Stimulated activated CD8-positive, alpha-beta memory T cell treated with anti-CD3 and anti-CD28 coated beads, Interleukin-2, amount 100 ng/mL, for 1 hour (primary cell): ENCODE data around the gene C1orf159.
"Not testable (repeated sequence)": the region's sequence is repeated elsewhere in the genome, so short reads cannot be mapped to it uniquely, and the experiment has no call there.

Source experiments
- DNase-seq, 2 donors: peaks; one replicate each; pipeline ENCODE4 v3.0.0-alpha.2; 2020; ENCODE audit warnings: low read depth in 2 of 2

C1orf159 gene

GRCh38 chr1:1118011-1118875, 2.4 kb upstream of the C1orf159 start:
- DNase-seq: no peak

DNA sequence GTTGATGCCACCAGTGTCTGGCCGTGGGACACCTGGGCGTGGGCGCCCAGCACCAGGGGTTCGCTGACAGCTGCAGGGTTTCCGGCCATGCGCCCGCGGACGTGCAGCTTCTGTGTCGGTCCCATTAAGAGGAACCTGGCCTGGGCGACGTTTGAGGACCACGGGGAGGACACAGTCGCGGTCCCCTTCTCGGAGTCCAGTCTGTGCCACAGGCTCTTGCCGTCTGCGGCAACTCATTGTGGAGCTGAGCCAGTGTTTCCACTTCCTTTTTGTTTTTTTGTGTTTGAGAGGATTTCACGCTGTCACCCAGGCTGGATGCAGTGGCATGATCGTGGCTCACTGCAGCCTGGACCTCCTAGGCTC, 1.6 kb upstream of the C1orf159 start:
- DNase-seq: no peak

DNA sequence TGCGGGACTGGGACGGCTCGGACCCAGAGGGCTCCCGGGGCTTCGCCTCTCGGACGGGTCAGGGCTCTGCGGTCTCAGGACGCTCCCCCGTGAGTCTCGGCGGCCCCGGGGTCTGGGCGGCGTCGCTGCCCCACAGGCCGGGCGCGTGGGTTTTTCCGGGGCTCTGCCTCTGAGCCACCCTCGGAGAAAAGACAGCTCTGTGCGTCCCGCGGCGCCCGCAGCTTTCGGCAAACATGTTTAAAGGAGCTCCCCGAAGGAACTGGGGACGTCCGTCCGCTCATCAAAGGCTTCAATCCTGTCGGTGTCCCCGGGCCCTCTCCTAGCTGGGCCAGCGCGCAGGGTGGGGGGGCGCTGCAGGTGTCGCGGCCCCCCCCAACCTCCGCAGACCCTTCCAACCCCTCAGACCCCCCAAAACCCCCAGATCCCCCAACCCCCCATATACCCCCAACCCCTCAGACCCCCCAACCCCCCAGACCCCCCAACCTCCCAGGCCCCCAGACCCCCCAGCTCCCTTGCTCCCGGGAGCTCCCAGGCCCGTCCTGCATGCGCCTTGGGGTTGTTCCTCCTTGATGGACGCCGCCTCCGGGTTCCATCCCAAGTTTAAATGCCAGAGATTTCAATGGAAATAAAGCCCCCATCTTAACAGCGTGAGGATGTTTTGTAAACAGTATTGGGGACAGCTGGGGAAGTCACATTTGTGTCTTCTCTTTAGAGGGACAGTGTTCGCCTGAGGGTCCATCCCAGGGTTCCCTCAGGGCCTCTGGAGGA, 996 bp upstream of the C1orf159 start:
- DNase-seq: peak in 1 of 2 donors; percentile 10

DNA sequence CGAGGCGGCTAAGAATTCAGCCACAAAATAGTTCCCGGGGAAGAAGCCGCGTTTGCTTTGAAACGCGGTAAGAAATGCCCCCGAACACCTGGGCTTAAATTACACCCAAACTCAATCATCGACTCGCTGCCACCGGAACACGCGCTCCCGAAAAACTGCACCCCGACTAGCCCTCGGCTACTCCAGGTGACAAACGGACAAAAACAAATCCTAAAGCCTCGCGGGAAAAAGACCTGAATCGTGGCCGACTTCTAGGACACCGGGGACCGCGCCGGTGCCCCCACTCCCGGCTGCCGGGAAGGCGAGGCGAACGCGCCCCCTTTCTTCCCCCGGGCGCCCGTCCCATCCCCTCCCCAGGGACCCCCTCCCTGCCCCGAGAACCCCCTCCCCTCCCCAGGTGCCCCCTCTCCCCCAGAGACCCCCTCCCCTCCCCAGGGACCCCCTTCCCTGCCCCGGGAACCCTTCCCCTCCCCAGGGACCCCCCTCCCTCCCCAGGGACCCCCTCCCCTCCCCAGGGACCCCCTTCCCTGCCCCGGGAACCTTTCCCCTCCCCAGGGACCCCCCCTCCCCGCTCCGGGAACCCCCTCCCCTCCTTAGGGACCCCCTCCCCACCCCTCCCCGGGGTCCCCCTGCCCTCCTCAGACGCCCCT, 628 bp downstream of the C1orf159 start:
- no peak for DNase-seq

DNA sequence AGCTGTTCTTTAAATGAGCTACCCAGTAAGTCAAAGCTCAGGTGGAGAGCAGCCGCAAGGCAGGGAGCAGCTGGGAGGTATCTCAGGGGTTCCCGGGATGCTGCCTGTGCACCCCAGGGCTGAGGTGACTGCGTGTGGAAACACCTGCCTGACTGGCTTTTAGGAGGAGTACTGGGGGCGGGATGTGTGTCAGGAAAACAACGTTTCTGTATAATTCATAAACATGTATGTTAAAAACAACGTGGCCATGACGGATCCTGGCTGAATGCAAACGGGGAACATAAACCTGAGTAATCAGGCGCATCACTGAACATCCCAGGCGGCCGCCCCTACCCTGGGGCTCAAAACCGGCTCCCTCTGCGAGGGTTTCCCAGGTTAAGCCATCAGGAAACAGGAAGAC, 1.5 kb downstream of the C1orf159 start:
- DNase-seq: no peak

- DNase-seq: no peak
Measured at GRCh38 chr1:1112237-1112985, 3.5 kb downstream of the C1orf159 start.

GRCh38 chr1:1111516-1112236, 4.2 kb downstream of the C1orf159 start:
- no peak for DNase-seq

GRCh38 chr1:1110561-1110971, 5.3 kb downstream of the C1orf159 start:
- DNase-seq: no peak

GRCh38 chr1:1109743-1110142, 6.1 kb downstream of the C1orf159 start:
- DNase-seq: no peak

DNA sequence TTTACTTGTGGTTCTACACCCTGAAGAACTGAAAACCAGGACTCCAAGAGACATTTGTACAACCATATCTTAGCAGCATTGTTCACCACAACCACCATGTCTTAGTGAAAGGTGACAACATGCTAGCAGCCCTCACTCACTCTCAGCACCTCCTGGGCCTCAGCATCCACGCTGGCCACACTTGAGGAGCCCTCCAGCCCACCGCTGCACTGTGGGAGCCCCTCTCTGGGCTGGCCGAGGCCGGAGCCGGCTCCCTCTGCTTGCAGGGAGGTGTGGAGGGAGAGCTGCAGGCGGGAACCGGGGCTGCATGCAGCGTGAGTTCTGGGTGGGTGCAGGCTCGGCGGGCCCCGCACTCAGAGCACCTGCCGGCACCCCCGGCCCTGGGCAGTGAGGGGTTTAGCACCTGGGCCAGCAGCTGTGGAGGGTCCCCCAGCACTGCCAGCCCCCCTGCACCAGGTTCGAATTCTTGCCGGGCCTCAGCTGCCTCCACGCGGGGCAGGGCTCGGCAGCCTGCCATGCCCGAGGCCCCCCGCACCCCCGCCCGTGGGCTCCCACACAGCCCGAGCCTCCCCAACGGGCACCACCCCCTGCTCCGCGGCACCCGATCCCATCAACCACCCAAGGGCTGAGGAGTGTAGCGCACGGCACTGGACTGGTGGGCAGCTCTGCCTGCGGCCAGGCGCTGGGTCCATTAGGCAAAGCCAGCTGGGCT, 9.2 kb downstream of the C1orf159 start:
- DNase-seq: no peak

- not testable (repeated sequence) for DNase-seq
Measured at GRCh38 chr1:1104152-1104551, 11.7 kb downstream of the C1orf159 start.

DNA sequence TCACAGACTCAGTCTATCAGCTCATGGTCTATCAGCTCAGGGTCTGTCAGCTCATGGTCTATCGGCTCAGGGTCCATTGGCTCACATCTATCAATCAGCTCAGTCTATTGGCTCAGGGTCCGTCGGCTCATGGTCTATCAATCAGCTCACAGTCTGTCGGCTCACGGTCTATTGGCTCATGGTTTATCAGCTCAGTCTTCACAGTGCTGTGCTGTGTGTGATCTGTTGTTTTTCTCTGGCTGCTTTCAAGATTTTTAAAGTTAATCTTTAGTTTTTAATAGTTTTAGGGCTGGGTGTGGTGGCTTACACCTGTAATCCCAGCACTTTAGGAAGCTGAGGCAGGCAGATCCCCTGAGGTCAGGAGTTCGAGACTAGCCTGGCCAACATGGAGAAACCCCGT, 14.4 kb downstream of the C1orf159 start:
- no peak for DNase-seq

DNA sequence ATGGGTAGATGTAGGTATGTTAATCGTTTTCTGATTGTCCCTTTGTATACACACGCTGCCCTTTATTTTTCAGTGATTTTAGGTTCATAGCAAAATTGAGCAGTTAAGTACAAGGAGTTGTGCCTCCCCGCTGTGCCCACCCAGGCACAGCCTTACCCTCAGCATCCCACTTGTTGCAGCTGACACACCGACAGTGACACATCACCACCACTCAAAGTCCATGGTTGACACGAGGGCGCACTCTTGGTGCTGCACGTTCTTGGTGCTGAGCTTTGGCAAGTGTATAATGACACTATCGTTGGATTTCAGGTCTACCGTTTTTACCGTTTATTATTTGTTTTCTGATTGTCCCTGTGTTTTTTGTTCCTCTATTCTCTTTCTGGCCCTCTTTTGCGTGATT, 15.6 kb downstream of the C1orf159 start:
- DNase-seq: no peak

GRCh38 chr1:1099506-1100183, 16.2 kb downstream of the C1orf159 start:
- no peak for DNase-seq

GRCh38 chr1:1098681-1099421, 17.0 kb downstream of the C1orf159 start:
- no peak for DNase-seq

- not testable (repeated sequence) for DNase-seq
Measured at GRCh38 chr1:1096136-1096535, 19.8 kb downstream of the C1orf159 start.

DNA sequence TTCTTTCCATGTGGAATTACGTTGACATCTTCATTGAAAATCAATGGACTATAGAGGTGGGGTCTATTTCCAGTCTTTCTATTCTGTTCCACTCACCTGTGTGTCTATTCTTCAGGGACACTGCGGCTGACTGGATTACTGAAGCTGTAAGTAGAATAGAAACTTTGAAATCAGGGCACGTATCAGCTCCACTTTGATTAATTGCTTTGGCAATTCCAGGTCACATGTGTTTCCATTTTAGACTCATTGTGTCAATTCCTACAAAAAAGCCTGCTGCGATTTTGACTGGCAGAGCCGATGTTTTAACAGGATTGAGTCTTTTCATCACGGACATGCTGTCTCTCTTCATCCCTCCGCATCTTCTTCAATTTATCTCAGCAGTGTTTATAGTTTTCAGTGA, 20.9 kb downstream of the C1orf159 start:
- no peak for DNase-seq

- no peak for DNase-seq
Measured at GRCh38 chr1:1093610-1093943, 22.3 kb downstream of the C1orf159 start.

GRCh38 chr1:1092894-1093609, 22.8 kb downstream of the C1orf159 start:
- no peak for DNase-seq
